Daoy (cell line): ENCODE data around the gene MAPK11. TPM values are rescaled to one million over a fixed set of nuclear protein-coding genes. Genes with fewer than 3 reads are reported as not detected.
A peak's percentile ranks its signal among the peaks of the same experiment; 100 is the strongest.

ENCODE experiments used
- DNase-seq: peaks from one replicate; pipeline ENCODE4 v3.0.0-alpha.2; 2015; ENCODE audit warnings: low read depth
- total RNA-seq: library from RNA; depleted of rRNA; stranded (reverse); fragments of >200 nt; shearing (Covaris generic); gene quantifications from 2 replicates; pipeline ENCODE4 v1.2.3, GENCODE V29; 2014

MAPK11 gene
- total RNA-seq, 1 experiment from 2014 or later: 1.3 TPM

GRCh38 chr22:50307890-50308596, 37.9 kb upstream of the MAPK11 start:
- no peak for DNase-seq

DNA sequence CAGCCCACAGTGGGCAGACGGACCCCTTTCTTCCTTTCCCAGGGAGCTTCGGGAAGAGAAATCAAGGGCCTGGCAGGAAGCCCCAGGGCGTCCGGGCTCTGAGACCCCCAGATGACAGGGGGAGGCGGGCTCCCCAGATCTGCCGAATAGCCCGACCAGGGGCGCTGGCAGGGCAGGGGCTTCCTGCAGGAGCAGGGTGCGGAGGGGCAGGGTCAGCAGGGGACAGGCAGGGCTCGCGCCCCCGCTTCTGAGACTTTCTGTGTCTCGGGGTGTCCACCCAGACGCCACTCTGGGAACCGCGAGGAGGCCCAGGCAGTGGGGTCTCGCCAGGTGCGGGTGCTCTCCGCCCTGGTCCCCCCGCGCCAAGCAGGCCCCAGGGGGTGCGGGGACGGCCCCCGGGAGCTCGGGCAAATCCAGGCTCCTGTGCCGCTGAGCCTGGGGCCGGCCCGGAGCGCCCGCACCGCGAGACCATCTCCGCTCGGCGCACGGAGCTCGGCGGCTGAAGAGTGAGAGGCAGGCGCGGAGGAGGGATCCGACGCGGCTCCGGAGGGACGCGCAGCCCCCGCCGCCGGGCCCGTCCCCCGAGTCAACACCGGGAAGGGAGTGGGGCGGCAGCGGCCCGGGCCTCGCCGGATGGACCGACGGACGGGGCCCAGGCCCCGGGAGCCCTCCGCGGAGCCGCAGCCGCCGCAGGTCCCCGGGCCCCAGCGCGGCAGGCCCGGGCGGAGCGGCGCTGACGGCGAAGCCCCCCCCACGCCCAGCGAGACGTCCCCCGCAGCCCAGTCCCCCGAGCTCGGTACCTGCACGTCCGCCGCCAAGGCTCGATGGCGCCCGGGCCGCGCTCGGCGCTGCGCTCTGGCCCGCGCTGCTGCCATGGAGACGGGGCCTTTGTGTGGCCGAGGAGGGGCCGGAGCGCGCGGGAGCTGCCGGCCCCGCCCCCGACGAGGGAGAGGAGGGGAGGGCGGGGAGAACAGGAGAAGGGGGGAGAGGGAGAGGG, 36.9 kb upstream of the MAPK11 start, which contains the start of gene PLXNB2:
TSS of gene PLXNB2 (minus strand) at position 894 of the 997 bp plus-strand sequence. CDS start 17,062 bp downstream, outside the sequence.
- peak; percentile 86 for DNase-seq

DNA sequence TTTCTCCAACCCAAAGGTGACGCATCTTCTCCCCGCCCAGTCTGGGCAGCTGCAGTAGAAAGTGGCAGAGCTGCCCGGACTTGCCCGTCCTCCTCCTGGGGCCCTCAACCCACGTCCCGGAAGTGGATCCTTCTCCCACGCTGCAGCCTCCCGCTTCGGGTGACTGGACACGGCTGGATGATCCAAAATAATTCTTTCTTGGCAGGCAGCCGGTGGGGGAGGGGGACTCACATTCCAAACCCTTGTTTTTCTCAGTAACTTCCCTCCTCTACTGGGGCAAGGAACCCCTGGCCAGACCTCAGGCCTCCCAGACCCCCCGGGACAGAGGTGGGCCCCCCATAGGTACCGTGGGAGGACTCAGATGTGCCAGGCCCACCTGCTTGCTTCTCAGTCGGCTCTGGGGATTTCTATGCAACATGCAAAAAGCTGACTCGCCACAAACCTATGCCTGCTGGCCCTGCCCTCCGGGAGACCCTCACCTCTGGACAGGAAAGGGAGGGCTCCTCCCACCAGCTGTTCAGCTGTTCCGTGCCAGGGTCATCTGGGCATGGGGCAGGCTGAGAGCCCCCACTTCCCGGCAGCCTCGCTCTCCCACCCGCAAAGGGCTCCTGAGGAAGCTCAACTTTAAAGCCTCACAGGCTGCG, 35.9 kb upstream of the MAPK11 start:
- DNase-seq: peak; percentile 93

GRCh38 chr22:50305393-50305922, 35.3 kb upstream of the MAPK11 start:
- peak; percentile 35 for DNase-seq

- peak; percentile 58 for DNase-seq
Measured at GRCh38 chr22:50304528-50305392, 34.6 kb upstream of the MAPK11 start.

- DNase-seq: peak; percentile 30
Measured at GRCh38 chr22:50303848-50304527, 33.8 kb upstream of the MAPK11 start.

- no peak for DNase-seq
Measured at GRCh38 chr22:50303515-50303847, 33.3 kb upstream of the MAPK11 start.

DNA sequence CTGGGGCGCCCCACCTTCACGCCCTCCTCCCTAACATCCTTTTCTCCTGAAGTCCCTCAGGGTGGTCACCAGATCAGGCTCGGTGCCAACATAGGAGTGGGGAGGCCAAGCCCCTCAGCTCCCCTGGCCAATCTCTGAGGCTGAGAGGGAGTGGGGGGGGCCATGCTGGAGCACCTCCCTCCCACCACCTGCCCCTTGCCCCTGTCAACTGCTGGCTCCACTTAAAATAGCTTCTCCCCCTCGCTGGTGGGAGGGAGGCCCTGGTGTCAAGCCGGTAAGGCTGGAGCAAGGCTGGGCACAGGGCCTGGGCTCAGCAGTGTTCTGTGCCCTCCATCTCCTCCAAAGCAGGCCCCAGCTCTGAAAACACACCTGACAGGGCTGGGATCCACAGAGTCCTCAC, 32.4 kb upstream of the MAPK11 start:
- DNase-seq: no peak

GRCh38 chr22:50302041-50302541, 31.9 kb upstream of the MAPK11 start:
- peak; percentile 44 for DNase-seq

- DNase-seq: no peak
Measured at GRCh38 chr22:50301581-50301991, 31.4 kb upstream of the MAPK11 start.

- DNase-seq: no peak
Measured at GRCh38 chr22:50300620-50301257, 30.6 kb upstream of the MAPK11 start.

DNA sequence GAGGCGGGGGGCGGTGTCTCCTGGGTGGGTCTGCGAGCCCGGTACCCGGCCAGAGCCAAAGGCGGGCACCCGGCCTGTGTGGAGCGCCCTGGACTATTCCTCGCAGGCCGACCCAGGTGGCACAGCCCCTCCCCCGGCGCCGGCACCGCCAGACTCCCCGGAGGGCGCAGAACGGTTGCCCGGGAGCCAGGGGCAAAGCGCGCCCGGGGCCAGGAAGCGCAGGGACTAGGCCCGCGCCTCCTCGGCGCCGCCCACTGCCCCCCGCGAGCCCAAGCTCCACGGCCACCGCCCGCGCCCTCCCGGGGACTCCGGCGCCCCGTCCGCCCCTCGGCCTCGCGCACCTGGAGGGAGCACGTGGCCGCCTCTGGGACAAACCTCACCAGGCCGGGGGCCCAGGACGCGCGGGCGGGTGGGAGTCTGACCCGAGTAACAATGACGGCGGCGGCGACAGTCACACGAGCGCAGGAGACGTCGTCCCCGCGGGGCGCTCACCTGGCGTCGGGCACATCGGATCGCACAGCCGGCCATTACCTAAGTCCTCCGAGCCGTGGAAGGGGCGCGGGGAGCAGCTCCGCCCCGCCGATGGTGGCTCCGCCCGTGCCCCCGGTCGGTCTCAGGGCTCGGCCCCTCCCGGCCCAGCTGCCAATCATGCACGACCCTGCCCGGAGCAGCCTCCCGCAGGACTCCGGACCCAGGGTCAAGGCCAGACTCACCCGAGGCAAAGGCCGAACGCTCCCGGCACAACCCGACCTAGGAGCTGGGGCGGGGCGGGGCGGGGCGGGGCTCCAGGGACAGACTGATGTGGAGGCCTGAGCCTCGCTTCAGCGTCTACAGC, 29.8 kb upstream of the MAPK11 start:
- DNase-seq: no peak

GRCh38 chr22:50298937-50299784, 29.0 kb upstream of the MAPK11 start:
- no peak for DNase-seq

- no peak for DNase-seq
Measured at GRCh38 chr22:50298266-50298637, 28.1 kb upstream of the MAPK11 start.

DNA sequence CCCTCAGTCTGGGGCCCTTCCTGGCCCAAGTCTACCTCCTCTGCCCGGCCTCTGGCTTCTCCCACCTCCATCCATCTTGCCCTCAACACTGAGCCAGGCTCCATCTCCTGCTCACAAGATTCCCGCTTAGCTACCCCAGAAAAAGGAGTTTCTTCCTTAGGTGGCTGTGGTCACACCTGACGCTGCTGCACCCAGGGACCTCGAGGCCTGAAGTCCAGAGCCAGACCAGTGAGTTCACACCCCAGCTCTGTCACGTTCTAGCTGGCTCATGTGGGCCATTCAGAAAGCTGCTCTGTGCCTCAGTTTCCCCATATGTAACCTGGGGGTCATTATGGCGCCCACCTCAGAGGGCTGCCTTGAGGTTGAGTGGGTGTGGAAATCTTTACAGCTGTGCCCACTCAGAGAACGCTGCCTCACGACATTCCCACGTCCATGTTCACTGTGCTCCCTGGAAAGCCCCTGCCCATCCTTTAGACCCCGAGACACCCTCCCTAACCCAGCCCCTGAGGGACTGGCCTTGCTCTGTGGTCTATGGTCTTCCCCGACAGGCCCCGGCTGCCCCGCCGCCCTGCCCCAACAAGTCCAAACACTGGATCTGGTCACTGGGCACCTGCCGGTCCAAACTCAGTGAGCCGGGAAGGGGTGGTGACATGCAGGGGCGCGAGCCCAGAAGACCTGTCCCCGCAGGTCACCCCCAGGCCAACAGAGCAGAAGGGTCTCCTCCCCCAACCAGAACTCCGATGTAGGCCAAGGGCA, 27.5 kb upstream of the MAPK11 start:
- no peak for DNase-seq

DNA sequence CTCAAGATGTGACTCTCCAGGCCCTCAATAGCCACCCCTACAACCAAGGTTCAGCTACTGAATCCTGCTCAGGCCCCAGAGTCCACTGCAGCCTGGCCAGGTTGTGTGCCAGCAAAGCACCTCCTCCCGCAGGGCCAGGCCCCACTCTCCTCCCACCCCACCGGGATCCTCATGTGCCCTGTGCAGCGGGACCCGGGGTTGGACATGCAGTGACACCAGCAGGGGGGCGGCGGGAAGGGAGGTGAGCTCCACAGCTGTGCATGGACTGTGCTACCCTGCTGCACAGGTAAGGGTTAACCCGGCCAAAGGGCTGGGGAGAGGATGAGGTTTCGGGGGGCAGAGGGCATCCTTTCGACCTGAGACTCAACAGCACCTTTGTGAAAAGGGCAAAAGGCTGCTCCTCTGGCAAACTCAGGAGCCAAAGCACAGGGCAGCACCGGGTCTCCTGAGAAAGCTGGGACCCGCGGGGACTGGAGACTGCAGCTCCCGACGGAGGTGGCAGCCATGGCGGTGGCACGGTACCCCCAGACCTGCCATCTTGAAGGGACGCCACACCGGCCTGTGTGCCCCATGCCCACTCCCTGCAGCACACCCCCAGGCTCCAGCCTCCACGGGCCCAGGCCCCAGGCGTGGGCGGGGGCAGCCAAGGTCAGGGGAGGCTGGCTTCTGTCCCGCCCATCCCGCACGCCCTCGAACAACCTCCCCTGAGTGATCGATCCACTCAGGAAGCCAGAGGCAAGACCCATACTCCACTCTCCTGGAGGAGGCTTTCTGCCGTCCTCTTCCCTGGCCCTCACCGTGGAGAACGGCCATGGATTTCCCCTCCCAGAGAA, 26.7 kb upstream of the MAPK11 start:
- no peak for DNase-seq
